Left ventricle myocardium inferior (tissue), 1 donor: ENCODE results near the gene NTRK3. TPM values are rescaled to one million over a fixed set of nuclear protein-coding genes. Genes with fewer than 3 reads are reported as not detected.

Source experiments
- DNase-seq: peaks from one replicate; pipeline ENCODE4 v3.0.0-alpha.2; 2020
- H3K27ac ChIP-seq: fragments of 200-600 bp; replicated peaks from 2 replicates; pipeline ENCODE4 v1.8.0; 2021
- H3K27me3 ChIP-seq: fragments of 200-600 bp; 2 replicates; pipeline ENCODE4 v1.8.0; 2021; ENCODE audit warnings: low read depth
- H3K36me3 ChIP-seq: fragments of 200-600 bp; 2 replicates; pipeline ENCODE4 v1.8.0; 2021
- H3K4me1 ChIP-seq: fragments of 200-600 bp; 2 replicates; pipeline ENCODE4 v1.8.0; 2021
- H3K4me3 ChIP-seq: fragments of 200-600 bp; 2 replicates; pipeline ENCODE4 v1.8.0; 2021; ENCODE audit warnings: mild to moderate bottlenecking, moderate library complexity
- H3K9me3 ChIP-seq: fragments of 200-600 bp; replicated peaks from 2 replicates; pipeline ENCODE4 v1.8.0; 2021
- intact Hi-C: fragments of 100-400 bp; cut with micrococcal nuclease; formaldehyde crosslinking; loops from one replicate; pipeline ENCODE4 v1.11.0; 2022
- total RNA-seq: library from RNA; stranded (reverse); fragmentation: NEBNext Ultra II Directional; extraction: Animal tissue kit (Norgen Biotek cat#: 25700); gene quantifications from one replicate; pipeline ENCODE4 v1.2.1, GENCODE V29; 2021
- TF ChIP-seq, protein P1 (sequence below): fragments of 200-600 bp; IDR thresholded peaks from 2 replicates; pipeline ENCODE4 v1.8.0; 2021; ENCODE audit warnings: antibody characterized with exemption, mild to moderate bottlenecking, borderline replicate concordance
- donor health status: DM: no; HTN: yes; CAD: no; lungs with severe emphysema.

The NTRK3 gene
- total RNA-seq, 1 donor from 2014 or later, result 1.6 TPM

DNA sequence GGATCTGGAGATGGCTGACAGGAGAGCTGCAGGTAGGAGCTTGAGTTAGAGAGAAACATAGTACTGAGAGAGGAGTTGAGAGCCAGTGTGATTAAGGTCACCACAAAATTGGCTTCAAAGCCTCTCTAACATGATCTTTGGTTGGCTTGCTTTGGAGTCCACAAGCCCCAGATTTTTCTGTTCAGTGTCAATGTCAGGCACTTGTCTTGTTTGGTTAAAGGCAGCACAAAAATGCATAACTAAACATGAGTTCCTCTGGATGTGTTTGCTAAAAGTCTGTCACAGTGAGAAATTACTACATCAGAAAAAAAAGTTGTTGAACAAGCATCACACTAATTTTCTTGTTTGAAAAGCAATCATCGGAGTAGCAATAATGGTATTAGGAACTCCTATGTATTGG lies 440.5 kb downstream of the NTRK3 start:
- H3K4me1 ChIP-seq, result no peaks in the 10 kb centered on the region
- no peaks in the 10 kb centered on the region for H3K9me3 ChIP-seq
- intact Hi-C loops, result no loop called here
- H3K36me3 ChIP-seq, result no peaks in the 10 kb centered on the region
- DNase-seq, result no peak
- H3K27me3 ChIP-seq, result peaks cover 7% of the 10 kb centered on the region
- TF ChIP-seq, protein P1, sequence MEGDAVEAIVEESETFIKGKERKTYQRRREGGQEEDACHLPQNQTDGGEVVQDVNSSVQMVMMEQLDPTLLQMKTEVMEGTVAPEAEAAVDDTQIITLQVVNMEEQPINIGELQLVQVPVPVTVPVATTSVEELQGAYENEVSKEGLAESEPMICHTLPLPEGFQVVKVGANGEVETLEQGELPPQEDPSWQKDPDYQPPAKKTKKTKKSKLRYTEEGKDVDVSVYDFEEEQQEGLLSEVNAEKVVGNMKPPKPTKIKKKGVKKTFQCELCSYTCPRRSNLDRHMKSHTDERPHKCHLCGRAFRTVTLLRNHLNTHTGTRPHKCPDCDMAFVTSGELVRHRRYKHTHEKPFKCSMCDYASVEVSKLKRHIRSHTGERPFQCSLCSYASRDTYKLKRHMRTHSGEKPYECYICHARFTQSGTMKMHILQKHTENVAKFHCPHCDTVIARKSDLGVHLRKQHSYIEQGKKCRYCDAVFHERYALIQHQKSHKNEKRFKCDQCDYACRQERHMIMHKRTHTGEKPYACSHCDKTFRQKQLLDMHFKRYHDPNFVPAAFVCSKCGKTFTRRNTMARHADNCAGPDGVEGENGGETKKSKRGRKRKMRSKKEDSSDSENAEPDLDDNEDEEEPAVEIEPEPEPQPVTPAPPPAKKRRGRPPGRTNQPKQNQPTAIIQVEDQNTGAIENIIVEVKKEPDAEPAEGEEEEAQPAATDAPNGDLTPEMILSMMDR, result no peak
- no peak overlapping the region for H3K4me3 ChIP-seq
- no peak overlapping the region for H3K27ac ChIP-seq

Other genes with a start within 250 kb of the NTRK3 start
- 80.8 TPM for gene MRPL46, start 210.6 kb upstream of the NTRK3 start, total RNA-seq
- 75.6 TPM for gene MRPS11, start 211.0 kb upstream of the NTRK3 start, total RNA-seq